Measurements from ENCODE around the gene GEMIN7. TPM values are rescaled to one million over a fixed set of nuclear protein-coding genes. Genes with fewer than 3 reads are reported as not detected.

The GEMIN7 gene
- total RNA-seq, 1 donor from 2014 or later = 7.3 TPM

GRCh38 chr19:45094137-45094536, 15.1 kb downstream of the GEMIN7 start:
- H3K27me3 ChIP-seq = no peaks in the 10 kb centered on the region
- H3K27ac ChIP-seq = no peak overlapping the region
- H3K4me2 ChIP-seq = peak overlapping the region; percentile 100
- H3K9me3 ChIP-seq (ENCODE audit: low read depth) = no peaks in the 10 kb centered on the region
- peak overlapping the region; percentile 53 for H3K27ac Mint-ChIP-seq
- peaks cover 59% of the 10 kb centered on the region for H4K20me1 ChIP-seq (ENCODE audit: low read depth)
- H3K4me1 ChIP-seq = peaks cover 18% of the 10 kb centered on the region
- peaks cover 65% of the 10 kb centered on the region for H3K79me2 ChIP-seq (ENCODE audit: low read depth)
- DNase-seq (ENCODE audit: low spot score) = no peak
- H2AFZ ChIP-seq (replicated peaks) = no peak overlapping the region
- peak overlapping the region; percentile 97 for H3K9ac ChIP-seq
- H3K4me1 Mint-ChIP-seq = peaks cover 64% of the 10 kb centered on the region
- no peak for TF ChIP-seq CTCF (IDR thresholded peaks at IDR 0.05)
- no peak for TF ChIP-seq EZH2 (IDR thresholded peaks at IDR 0.05)
- no peak for TF ChIP-seq EZH2phosphoT487 (IDR thresholded peaks at IDR 0.05)
- peaks cover 11% of the 10 kb centered on the region for H3K27me3 Mint-ChIP-seq (ENCODE audit: insufficient read depth, low read depth)
- H3K4me3 ChIP-seq = peak overlapping the region; percentile 97
- H3K36me3 Mint-ChIP-seq = peaks cover 16% of the 10 kb centered on the region
- H3F3A ChIP-seq (ENCODE audit: low read depth) = peaks cover 30% of the 10 kb centered on the region
- H3K36me3 ChIP-seq = no peaks in the 10 kb centered on the region
- peak overlapping the region; percentile 92 for H3K4me3 Mint-ChIP-seq
- no peaks in the 10 kb centered on the region for H3K9me3 Mint-ChIP-seq

- H3K36me3 ChIP-seq = no peaks in the 10 kb centered on the region
- no peaks in the 10 kb centered on the region for H3K27me3 ChIP-seq
- H3K79me2 ChIP-seq (ENCODE audit: low read depth) = peaks cover 68% of the 10 kb centered on the region
- peak overlapping the region; percentile 92 for H3K4me3 Mint-ChIP-seq
- H3K4me2 ChIP-seq = peak overlapping the region; percentile 100
- peaks cover 24% of the 10 kb centered on the region for H3K4me1 ChIP-seq
- no peak overlapping the region for H3K4me3 ChIP-seq
- H3K27ac ChIP-seq = no peak overlapping the region
- H3K27me3 Mint-ChIP-seq (ENCODE audit: insufficient read depth, low read depth) = peaks cover 11% of the 10 kb centered on the region
- H2AFZ ChIP-seq (replicated peaks) = no peak overlapping the region
- no peaks in the 10 kb centered on the region for H3K9me3 Mint-ChIP-seq
- H3K27ac Mint-ChIP-seq = no peak overlapping the region
- no peak for DNase-seq (ENCODE audit: low spot score)
- H3K36me3 Mint-ChIP-seq = peaks cover 16% of the 10 kb centered on the region
- peaks cover 30% of the 10 kb centered on the region for H3F3A ChIP-seq (ENCODE audit: low read depth)
- TF ChIP-seq EZH2phosphoT487 (IDR thresholded peaks at IDR 0.05) (no peak), EZH2 (IDR thresholded peaks at IDR 0.05) (no peak), CTCF (IDR thresholded peaks at IDR 0.05) (no peak)
- no peak overlapping the region for H3K9ac ChIP-seq
- no peaks in the 10 kb centered on the region for H3K9me3 ChIP-seq (ENCODE audit: low read depth)
- peaks cover 64% of the 10 kb centered on the region for H4K20me1 ChIP-seq (ENCODE audit: low read depth)
- H3K4me1 Mint-ChIP-seq = peaks cover 70% of the 10 kb centered on the region
Observed at GRCh38 chr19:45094707-45095106, 15.6 kb downstream of the GEMIN7 start.

- H3K4me2 ChIP-seq = no peak overlapping the region
- H3K4me1 ChIP-seq = peaks cover 25% of the 10 kb centered on the region
- TF ChIP-seq EZH2 (IDR thresholded peaks at IDR 0.05) (no peak), EZH2phosphoT487 (IDR thresholded peaks at IDR 0.05) (no peak), CTCF (IDR thresholded peaks at IDR 0.05) (no peak)
- peaks cover 74% of the 10 kb centered on the region for H3K4me1 Mint-ChIP-seq
- no peak overlapping the region for H3K9ac ChIP-seq
- H3K9me3 Mint-ChIP-seq = no peaks in the 10 kb centered on the region
- H3K27ac ChIP-seq = no peak overlapping the region
- H3K9me3 ChIP-seq (ENCODE audit: low read depth) = no peaks in the 10 kb centered on the region
- peak overlapping the region; percentile 61 for H3K4me3 Mint-ChIP-seq
- peaks cover 79% of the 10 kb centered on the region for H3K79me2 ChIP-seq (ENCODE audit: low read depth)
- H3K27me3 ChIP-seq = no peaks in the 10 kb centered on the region
- H3K36me3 Mint-ChIP-seq = peaks cover 14% of the 10 kb centered on the region
- DNase-seq (ENCODE audit: low spot score) = no peak
- H3K4me3 ChIP-seq = no peak overlapping the region
- H4K20me1 ChIP-seq (ENCODE audit: low read depth) = peaks cover 75% of the 10 kb centered on the region
- H2AFZ ChIP-seq (replicated peaks) = no peak overlapping the region
- peaks cover 12% of the 10 kb centered on the region for H3K27me3 Mint-ChIP-seq (ENCODE audit: insufficient read depth, low read depth)
- H3F3A ChIP-seq (ENCODE audit: low read depth) = peaks cover 19% of the 10 kb centered on the region
- H3K36me3 ChIP-seq = no peaks in the 10 kb centered on the region
- peak overlapping the region; percentile 31 for H3K27ac Mint-ChIP-seq
Observed at GRCh38 chr19:45095496-45096413, 16.7 kb downstream of the GEMIN7 start.

All from neural progenitor cell (in vitro differentiated cells).